ENCODE measurements around the gene GALK2.

- TF ChIP-seq CTCF (IDR thresholded peaks at IDR 0.05) (no peak), POLR2A (IDR thresholded peaks at IDR 0.05) (no peak), POLR2AphosphoS5 (IDR thresholded peaks at IDR 0.05) (no peak)
These were observed 12.1 kb downstream of the GALK2 start for GRCh38 chr15:49182128-49182527.
